Stimulated activated CD4-positive, alpha-beta T cell treated with anti-CD3 and anti-CD28 coated beads, Interleukin-1b, Interleukin-23, amount 100 ng/mL, for 24 hours (primary cell): ENCODE results near the gene GBGT1.

Experiments
- DNase-seq, 4 experiments: peaks; one replicate each; pipeline ENCODE4 v3.0.0-alpha.2; 2020; ENCODE audit warnings: low read depth in 4 of 4, low spot score in 1 of 4

The GBGT1 gene

GRCh38 chr9:133104718-133105460, 58.8 kb downstream of the GBGT1 start:
- DNase-seq = no peak

GRCh38 chr9:133103987-133104505, 59.7 kb downstream of the GBGT1 start:
- no peak for DNase-seq

GRCh38 chr9:133103183-133103986, 60.3 kb downstream of the GBGT1 start:
- peak in 1 of 4 experiments; percentile 34 for DNase-seq
